ENCODE measurements around the gene IL5.

Gene IL5

DNA sequence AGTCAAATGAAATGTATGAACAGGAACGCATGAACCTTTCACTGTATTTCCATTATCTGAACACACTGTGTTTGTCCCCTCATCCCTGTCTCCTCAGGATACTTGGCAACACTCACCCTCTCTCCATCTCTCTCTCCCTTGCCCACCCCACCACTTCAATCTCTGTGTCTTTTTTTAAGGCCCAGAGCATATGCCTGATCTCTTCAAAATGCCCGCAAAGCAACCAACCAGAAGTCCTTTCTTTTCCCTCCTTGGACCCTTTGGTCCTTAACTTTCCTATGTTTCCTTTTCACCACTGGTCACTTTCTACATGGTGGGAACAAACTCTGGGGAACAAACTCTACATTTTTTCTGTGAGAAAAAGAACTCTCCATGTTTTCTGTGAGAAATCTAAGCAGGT, 49.5 kb downstream of the IL5 start:
- TF ChIP-seq, protein P1, sequence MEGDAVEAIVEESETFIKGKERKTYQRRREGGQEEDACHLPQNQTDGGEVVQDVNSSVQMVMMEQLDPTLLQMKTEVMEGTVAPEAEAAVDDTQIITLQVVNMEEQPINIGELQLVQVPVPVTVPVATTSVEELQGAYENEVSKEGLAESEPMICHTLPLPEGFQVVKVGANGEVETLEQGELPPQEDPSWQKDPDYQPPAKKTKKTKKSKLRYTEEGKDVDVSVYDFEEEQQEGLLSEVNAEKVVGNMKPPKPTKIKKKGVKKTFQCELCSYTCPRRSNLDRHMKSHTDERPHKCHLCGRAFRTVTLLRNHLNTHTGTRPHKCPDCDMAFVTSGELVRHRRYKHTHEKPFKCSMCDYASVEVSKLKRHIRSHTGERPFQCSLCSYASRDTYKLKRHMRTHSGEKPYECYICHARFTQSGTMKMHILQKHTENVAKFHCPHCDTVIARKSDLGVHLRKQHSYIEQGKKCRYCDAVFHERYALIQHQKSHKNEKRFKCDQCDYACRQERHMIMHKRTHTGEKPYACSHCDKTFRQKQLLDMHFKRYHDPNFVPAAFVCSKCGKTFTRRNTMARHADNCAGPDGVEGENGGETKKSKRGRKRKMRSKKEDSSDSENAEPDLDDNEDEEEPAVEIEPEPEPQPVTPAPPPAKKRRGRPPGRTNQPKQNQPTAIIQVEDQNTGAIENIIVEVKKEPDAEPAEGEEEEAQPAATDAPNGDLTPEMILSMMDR (IDR thresholded peaks at IDR 0.05; ENCODE audit: unreplicated experiment in 3 of 3): no peak
- peak overlapping the region; percentile 37 to 97 (median 83) for H3K27ac Mint-ChIP-seq
- peaks cover 23% of the 10 kb centered on the region for H3K4me1 Mint-ChIP-seq
- H3K27me3 Mint-ChIP-seq (ENCODE audit: low read depth): peaks cover 20% of the 10 kb centered on the region
- no peaks in the 10 kb centered on the region for H3K36me3 Mint-ChIP-seq (ENCODE audit: low read depth)
- H3K9me3 Mint-ChIP-seq: no peaks in the 10 kb centered on the region
- H3K4me3 Mint-ChIP-seq: peak overlapping the region; percentile 26 to 61 (median 52)

DNA sequence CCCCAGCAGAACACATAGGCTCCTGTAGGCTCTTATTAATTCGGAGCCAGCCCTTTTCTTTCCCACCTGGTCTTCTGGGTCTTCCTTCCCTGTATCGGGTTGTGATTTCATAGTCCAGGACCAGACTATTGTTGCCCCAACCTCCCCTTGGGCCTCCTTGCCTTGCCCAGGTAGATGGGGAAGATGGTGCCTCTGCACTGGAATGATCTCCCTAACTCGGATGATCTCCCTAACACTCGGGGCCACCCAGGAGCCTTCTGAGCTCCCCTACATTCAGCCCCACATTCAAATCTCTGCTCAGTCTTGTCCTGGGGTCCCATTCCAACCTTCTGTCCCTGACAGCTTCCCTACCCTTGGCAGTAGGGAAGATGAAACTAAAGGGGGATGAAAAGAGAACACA, 50.1 kb downstream of the IL5 start:
- Mint-ChIP-seq H3K27me3 (ENCODE audit: low read depth) (peaks cover 21% of the 10 kb centered on the region), H3K27ac (peak overlapping the region in 1 of 3 experiments; percentile 17), H3K9me3 (no peaks in the 10 kb centered on the region), H3K4me3 (peak overlapping the region in 2 of 3 experiments; percentile 36 to 64), H3K4me1 (peaks cover 23% of the 10 kb centered on the region), H3K36me3 (ENCODE audit: low read depth) (no peaks in the 10 kb centered on the region)
- TF ChIP-seq, protein P1 (IDR thresholded peaks at IDR 0.05; ENCODE audit: unreplicated experiment in 3 of 3): no peak

DNA sequence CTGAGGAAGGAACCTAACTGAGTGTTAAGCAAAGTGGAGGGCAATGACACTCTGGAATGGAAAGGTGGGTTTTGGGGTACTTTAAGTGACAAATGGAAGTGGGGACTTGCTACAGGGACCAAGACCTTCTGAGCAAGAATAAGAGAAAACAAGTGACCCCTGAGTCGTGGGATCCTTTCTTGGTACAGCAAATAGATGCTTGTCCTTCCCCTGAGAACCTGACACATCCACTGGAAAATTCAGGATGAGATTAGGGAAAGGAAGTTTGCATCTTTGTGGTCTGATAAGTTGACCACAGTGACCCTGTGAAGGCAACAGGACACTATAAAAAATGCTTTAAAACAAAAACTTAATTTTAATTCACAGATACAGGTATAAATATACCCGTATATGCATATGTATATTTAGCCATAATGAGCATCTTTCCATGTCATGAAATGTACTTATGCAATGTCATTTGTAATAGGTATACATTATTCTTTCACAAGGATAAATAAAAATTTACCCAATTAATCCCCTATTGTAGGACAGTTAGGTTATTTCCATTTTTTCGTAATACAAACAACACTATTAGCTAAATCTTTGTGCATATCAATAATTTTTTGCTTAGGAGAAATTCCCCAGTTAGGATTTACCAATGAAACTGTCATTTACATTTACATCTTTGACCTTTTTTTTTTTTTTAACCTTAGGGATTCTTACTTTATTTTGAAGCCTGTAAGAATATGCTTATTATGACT, 50.8 kb downstream of the IL5 start:
- Mint-ChIP-seq H3K9me3 (no peaks in the 10 kb centered on the region), H3K4me3 (peak overlapping the region; percentile 53 to 85 (median 80)), H3K4me1 (peaks cover 22% of the 10 kb centered on the region), H3K36me3 (ENCODE audit: low read depth) (no peaks in the 10 kb centered on the region), H3K27me3 (ENCODE audit: low read depth) (peaks cover 26% of the 10 kb centered on the region), H3K27ac (peak overlapping the region in 2 of 3 experiments; percentile 11 to 66)
- TF ChIP-seq, protein P1 (IDR thresholded peaks at IDR 0.05; ENCODE audit: unreplicated experiment in 3 of 3): no peak
